Tibial artery (tissue), 4 donors: Measurements from ENCODE around the gene ZNF584.
"Not testable (repeated sequence)": the region's sequence is repeated elsewhere in the genome, so short reads cannot be mapped to it uniquely, and the experiment has no call there.

Source experiments
- DNase-seq, 2 donors: peaks; one replicate each; pipeline ENCODE4 v3.0.0-alpha.2; 2019
- H3K27ac ChIP-seq, 2 donors: fragments of 200-600 bp; sonication (generic) in 1 of 2; 1 replicate in 1 of 2; 2 replicates in 1 of 2; pipeline ENCODE4 v1.5.1; 2018 to 2019; ENCODE audit warnings: mild to moderate bottlenecking in 1 of 2
- H3K27me3 ChIP-seq, 2 donors: fragments of 200-600 bp; sonication (generic) in 1 of 2; one replicate each; pipeline versions ENCODE4 v1.5.1 to v1.6.0; 2016 to 2019
- H3K36me3 ChIP-seq, 3 donors: fragments of 200-600 bp; sonication (generic) in 2 of 3; one replicate each; pipeline ENCODE4 v1.5.1; 2016 to 2019; ENCODE audit warnings: mild to moderate bottlenecking in 2 of 3
- H3K4me1 ChIP-seq, 4 donors: fragments of 200-600 bp; sonication (generic) in 2 of 4; 1 replicate in 3 of 4; 2 replicates in 1 of 4; pipeline ENCODE4 v1.5.1; 2016 to 2019
- H3K4me3 ChIP-seq, 2 donors: fragments of 200-600 bp; sonication (generic) in 1 of 2; 1 replicate in 1 of 2; 2 replicates in 1 of 2; pipeline ENCODE4 v1.5.1; 2018 to 2019; ENCODE audit warnings: mild to moderate bottlenecking in 2 of 2
- H3K9me3 ChIP-seq, 3 donors: fragments of 200-600 bp; sonication (generic) in 1 of 3; one replicate each; pipeline ENCODE4 v1.5.1; 2016 to 2019
- intact Hi-C: fragments of 100-400 bp; cut with DNase I; formaldehyde crosslinking; loops from one replicate; pipeline ENCODE4 v1.15.0; 2023; ENCODE audit warnings: low total_unique reads
- TF ChIP-seq, protein P1 (sequence below), 2 experiments: fragments of 200-600 bp in 1 of 2; fragments of 450-650 bp in 1 of 2; IDR thresholded peaks; one replicate each; pipeline ENCODE4 v1.5.1; 2017 to 2019; ENCODE audit warnings: antibody characterized with exemption in 2 of 2, mild to moderate bottlenecking in 1 of 2, moderate library complexity in 1 of 2

ZNF584 gene

DNA sequence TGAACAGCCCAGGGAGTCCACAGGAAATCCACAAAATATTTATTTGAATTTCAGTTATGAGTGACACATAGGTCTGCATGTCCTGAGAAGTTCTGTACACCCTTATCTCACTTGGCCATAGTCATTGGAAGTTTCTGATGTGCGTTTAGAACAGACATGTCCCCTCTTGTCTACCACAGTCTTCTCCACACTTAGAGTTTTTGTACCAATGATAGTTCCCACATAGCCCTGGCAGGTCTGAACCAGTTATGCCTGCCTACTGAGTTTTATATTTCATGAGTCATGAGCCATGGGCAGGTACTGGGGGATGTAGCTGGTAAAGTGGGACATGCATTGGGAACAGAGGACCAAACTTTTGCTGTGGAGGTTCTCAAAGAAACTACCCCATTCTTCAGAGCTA, 20.2 kb downstream of the ZNF584 start:
- H3K9me3 ChIP-seq: peaks cover 34 to 88% (median 75%) of the 10 kb centered on the region in 3 donors
- intact Hi-C loops: no loop called here

DNA sequence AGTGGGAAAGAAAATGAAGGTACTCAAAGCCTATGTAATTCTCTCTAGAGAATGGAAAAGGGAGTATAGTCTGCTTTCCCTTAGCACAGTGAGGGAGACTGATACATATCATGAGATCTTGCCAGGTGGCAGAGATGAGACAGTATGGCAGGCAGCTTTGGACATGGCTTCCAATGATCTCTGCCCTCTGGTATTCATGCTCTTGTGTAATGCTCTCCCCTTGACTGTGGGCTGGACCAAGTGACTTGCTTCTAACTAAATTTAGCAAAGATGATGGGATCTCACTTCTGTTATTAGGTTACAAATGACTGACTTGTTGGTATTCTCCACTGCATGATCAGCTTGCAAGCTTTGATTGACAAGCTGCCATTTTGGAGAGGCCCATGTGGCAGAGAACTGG, 21.3 kb downstream of the ZNF584 start:
- no peak for DNase-seq
- no peak overlapping the region for H3K27ac ChIP-seq
- TF ChIP-seq, protein P1, sequence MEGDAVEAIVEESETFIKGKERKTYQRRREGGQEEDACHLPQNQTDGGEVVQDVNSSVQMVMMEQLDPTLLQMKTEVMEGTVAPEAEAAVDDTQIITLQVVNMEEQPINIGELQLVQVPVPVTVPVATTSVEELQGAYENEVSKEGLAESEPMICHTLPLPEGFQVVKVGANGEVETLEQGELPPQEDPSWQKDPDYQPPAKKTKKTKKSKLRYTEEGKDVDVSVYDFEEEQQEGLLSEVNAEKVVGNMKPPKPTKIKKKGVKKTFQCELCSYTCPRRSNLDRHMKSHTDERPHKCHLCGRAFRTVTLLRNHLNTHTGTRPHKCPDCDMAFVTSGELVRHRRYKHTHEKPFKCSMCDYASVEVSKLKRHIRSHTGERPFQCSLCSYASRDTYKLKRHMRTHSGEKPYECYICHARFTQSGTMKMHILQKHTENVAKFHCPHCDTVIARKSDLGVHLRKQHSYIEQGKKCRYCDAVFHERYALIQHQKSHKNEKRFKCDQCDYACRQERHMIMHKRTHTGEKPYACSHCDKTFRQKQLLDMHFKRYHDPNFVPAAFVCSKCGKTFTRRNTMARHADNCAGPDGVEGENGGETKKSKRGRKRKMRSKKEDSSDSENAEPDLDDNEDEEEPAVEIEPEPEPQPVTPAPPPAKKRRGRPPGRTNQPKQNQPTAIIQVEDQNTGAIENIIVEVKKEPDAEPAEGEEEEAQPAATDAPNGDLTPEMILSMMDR (IDR thresholded peaks at IDR 0.05): no peak
- H3K4me3 ChIP-seq: no peak overlapping the region
- H3K36me3 ChIP-seq: peaks cover 52 to 69% (median 56%) of the 10 kb centered on the region in 3 donors
- intact Hi-C loops: no loop called here
- H3K27me3 ChIP-seq: no peaks in the 10 kb centered on the region
- peaks cover 45 to 97% (median 86%) of the 10 kb centered on the region in 3 donors for H3K9me3 ChIP-seq
- no peaks in the 10 kb centered on the region for H3K4me1 ChIP-seq

More for the DNA sequence above, 20.2 kb downstream of the ZNF584 start:
- no peak for DNase-seq
- no peaks in the 10 kb centered on the region for H3K27me3 ChIP-seq
- H3K4me3 ChIP-seq: no peak overlapping the region
- TF ChIP-seq, protein P1 (IDR thresholded peaks at IDR 0.05): no peak
- no peaks in the 10 kb centered on the region for H3K4me1 ChIP-seq
- peaks cover 40 to 58% (median 45%) of the 10 kb centered on the region in 3 donors for H3K36me3 ChIP-seq
- no peak overlapping the region for H3K27ac ChIP-seq

DNA sequence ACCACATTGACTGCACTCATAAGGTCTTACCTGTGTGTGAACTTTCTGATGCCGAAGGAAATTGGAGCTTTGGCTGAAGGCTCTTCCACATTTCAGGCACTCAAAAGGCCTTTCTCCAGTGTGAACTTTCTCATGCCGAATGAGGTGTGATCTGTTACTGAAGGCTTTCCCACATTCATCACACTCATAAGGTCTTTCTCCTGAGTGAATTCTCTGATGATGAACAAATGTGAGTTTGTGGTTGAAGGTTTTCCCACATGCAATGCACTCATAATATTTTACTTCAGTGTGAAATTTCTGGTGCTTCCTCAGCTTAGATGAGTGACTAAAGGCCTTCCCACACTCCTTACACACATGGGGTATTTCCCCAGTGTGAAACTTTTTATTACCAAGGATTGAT, 25.8 kb downstream of the ZNF584 start:
- TF ChIP-seq, protein P1 (IDR thresholded peaks at IDR 0.05): no peak
- intact Hi-C loops: no loop called here
- no peak overlapping the region for H3K27ac ChIP-seq
- H3K27me3 ChIP-seq: no peaks in the 10 kb centered on the region
- H3K36me3 ChIP-seq: peaks cover 86 to 98% (median 87%) of the 10 kb centered on the region in 3 donors
- DNase-seq: no peak
- H3K4me3 ChIP-seq: no peak overlapping the region
- H3K9me3 ChIP-seq: peaks cover 36 to 100% (median 97%) of the 10 kb centered on the region in 3 donors
- H3K4me1 ChIP-seq: peaks cover 0 to 2% (median under 1%) of the 10 kb centered on the region in 4 donors

DNA sequence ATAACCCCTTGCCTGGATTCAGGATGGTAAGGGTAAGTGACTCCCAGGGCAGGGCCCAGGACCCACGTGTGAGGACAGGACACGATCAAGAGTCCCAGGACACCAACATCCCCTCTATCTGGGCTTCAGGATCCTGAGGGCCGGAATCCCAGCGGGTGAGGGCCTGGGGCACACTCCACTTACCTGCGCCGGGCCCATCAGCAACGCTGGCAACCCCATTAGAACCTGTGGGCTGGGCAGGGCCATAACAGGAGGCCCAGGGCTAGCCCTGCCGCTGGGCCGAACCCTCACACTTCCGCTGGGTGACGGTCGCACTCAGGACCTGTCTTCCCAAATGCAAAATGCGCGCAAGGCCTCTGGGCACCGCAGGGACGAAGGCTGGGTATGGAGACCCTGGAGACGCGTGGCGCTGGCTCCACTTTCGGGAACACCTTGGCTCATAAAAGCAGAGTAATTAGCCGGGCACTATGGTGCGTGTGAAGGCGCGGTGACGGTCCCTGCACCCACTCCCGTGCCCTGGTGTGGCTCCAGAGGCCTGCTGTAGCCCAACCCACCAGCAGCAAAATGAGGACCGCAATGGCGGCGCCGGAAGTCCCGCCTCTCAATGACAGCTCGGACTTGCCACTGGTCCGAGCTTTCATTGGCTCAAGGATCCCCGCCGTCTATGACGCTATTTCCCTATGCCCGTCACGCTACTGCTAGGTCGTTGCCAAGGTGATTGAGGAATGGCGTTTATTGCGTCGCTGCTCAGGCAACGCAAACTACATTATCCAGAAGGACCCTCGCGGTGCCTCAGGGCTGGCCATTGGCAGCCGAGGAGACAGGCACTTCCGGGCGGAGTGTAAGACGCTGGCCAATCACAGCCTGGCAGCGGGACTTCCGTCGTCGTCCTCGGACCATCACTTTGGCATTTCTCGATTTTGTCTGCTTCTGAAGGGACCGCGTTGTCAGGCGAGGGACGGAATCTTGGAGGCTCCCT, 31.4 kb downstream of the ZNF584 start, which contains the start of gene ZNF132:
TSS of gene ZNF132 (minus strand) at position 578 of the 979 bp plus-strand sequence. CDS start at position 246, 332 bp downstream.
- Histone ChIP-seq H3K4me1 (peaks cover 0 to 17% (median 11%) of the 10 kb centered on the region in 4 donors), H3K27ac (peak within 1 kb of the TSS; percentile 76 to 81), H3K36me3 (peaks cover 32 to 42% (median 35%) of the 10 kb centered on the region in 3 donors), H3K9me3 (peaks cover 0 to 47% (median 44%) of the 10 kb centered on the region in 3 donors), H3K27me3 (no peaks in the 10 kb centered on the region), H3K4me3 (peak within 1 kb of the TSS; percentile 56 to 57)
- intact Hi-C loops: no loop called here
- peak; percentile 99 for DNase-seq
- TF ChIP-seq, protein P1 (IDR thresholded peaks at IDR 0.05): no peak

DNA sequence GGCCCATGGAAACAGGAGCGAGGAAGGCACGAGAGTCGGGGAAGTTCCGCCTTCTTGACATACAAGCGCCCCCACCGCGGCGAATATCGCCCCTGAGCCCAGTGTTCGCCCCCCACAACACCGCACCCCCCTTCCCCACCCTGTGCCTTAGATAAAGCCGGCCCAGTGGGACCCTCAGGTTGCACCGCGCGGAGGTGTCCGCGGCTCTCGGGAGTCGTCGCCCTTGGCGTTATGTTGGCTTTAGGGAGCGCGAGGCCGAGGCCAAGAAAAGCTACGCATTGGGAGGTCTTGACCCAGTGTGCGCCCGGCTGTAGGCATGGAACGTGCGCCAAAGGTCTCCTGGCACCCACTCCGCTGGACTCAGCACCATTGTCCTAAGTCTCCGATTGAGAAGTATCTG, 32.1 kb downstream of the ZNF584 start:
- peak in 1 of 2 donors; percentile 66 for DNase-seq
- H3K27ac ChIP-seq: peak overlapping the region; percentile 76 to 81
- intact Hi-C loops: no loop called here
- H3K36me3 ChIP-seq: peaks cover 26 to 35% (median 28%) of the 10 kb centered on the region in 3 donors
- peak overlapping the region; percentile 56 to 57 for H3K4me3 ChIP-seq
- TF ChIP-seq, protein P1 (IDR thresholded peaks at IDR 0.05): no peak
- H3K9me3 ChIP-seq: peaks cover 0 to 40% (median 37%) of the 10 kb centered on the region in 3 donors
- H3K27me3 ChIP-seq: no peaks in the 10 kb centered on the region
- peaks cover 0 to 17% (median 11%) of the 10 kb centered on the region in 4 donors for H3K4me1 ChIP-seq

DNA sequence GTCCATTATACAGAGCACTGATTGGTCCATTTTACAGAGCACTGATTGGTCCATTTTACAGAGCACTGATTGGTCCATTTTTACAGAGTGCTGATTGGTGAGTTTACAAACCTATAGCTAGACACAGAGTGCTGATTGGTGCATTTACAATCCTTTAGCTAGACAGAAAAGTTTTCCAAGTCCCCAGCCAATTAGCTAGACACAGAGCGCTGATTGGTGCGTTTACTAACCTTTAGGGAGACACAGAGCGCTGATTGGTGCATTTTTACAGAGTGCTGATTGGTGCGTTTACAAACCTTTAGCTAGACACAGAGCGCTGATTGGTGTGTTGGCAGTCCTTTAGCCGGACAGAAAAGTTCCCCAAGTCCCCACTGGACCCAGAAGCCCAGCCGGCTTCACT, 34.5 kb downstream of the ZNF584 start:
- H3K27me3 ChIP-seq, DNase-seq, H3K27ac ChIP-seq, H3K4me3 ChIP-seq, intact Hi-C loops: not testable (repeated sequence)
- Histone ChIP-seq H3K36me3 (peaks cover 1 to 11% (median 4%) of the 10 kb centered on the region in 3 donors), H3K4me1 (peaks cover 0 to 17% (median 11%) of the 10 kb centered on the region in 4 donors), H3K9me3 (peaks cover 0 to 16% (median 12%) of the 10 kb centered on the region in 3 donors)

DNA sequence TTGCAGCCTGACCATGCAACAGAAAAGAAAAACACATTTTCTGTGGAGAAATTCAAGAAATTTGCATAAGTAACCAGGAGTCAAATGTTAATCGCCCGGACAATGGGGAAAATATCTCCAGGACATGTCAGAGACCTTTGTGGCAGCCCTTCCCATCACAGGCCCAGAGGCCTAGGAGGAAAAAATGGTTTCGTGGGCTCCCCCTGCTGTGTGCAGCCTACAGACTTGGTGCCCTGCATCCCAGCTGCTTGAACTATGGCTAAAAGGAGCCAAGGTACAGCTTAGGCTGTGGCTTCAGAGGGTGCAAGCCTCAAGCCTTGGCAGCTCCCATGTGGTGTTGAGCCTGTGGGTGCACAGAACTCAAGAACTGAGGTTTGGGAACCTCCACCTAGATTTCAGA, 40.4 kb downstream of the ZNF584 start:
- intact Hi-C loops, DNase-seq, H3K4me3 ChIP-seq, H3K9me3 ChIP-seq, H3K36me3 ChIP-seq, H3K27ac ChIP-seq: not testable (repeated sequence)
- peaks cover 0 to 14% (median 5%) of the 10 kb centered on the region in 4 donors for H3K4me1 ChIP-seq
- H3K27me3 ChIP-seq: peaks cover 0 to 13% of the 10 kb centered on the region in 2 donors

DNA sequence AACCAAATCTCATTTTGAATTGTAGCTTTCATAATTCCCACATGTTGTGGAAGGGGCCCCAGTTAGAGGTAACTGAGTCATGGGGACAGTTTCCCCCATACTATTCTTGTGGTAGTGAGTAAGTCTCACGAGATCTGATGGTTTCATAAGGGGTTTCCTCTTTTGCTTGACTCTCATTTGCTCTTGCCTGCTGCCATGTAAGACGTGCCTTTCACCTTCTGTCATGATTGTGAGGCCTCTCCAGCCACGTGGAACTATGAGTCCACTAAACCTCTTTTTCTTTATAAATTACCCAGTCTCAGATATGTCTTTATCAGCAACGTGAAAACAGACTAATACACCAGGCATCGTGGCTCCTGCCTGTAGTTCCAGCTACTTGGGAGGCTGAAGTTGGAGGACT, 41.5 kb downstream of the ZNF584 start:
- Histone ChIP-seq H3K36me3 (peaks cover 0 to 15% (median 11%) of the 10 kb centered on the region in 3 donors), H3K27me3 (peaks cover 0 to 13% of the 10 kb centered on the region in 2 donors), H3K4me1 (peaks cover 0 to 14% (median 5%) of the 10 kb centered on the region in 4 donors)
- intact Hi-C loops, H3K4me3 ChIP-seq, H3K9me3 ChIP-seq, DNase-seq, H3K27ac ChIP-seq: not testable (repeated sequence)
